MCF 10A (cell line): ENCODE results near the gene ATP6AP1. TPM values are rescaled to one million over a fixed set of nuclear protein-coding genes. Genes with fewer than 3 reads are reported as not detected.

ENCODE experiments used
- BruUV-seq: library from RNA; stranded (reverse); fragments of 400-500 nt; replicated peaks from 2 replicates; lab custom pipeline; 2021; lab: Mats Ljungman, UMichigan
- CTCF ChIA-PET: fragments of 300-600 bp; sonication (Branson Sonifier 250); formaldehyde crosslinking; extraction: SDS; loops from one replicate; lab custom pipeline; 2021; ENCODE audit warnings: antibody characterized with exemption, inconsistent platforms; lab: Yijun Ruan, JAX
- POLR2A ChIA-PET: fragments of 300-600, 350-650 bp; sonication (Branson Sonifier 250); formaldehyde crosslinking; extraction: SDS; loops from one replicate; lab custom pipeline; 2020; ENCODE audit warnings: antibody characterized with exemption, inconsistent platforms; lab: Yijun Ruan, JAX
- DNase-seq: peaks from one replicate; pipeline ENCODE4 v3.0.0-alpha.2; 2018; ENCODE audit not compliant: unreplicated experiment
- H3K27ac Mint-ChIP-seq: one replicate; pipeline ENCODE4 v1.8.0; 2022; ENCODE audit warnings: mild to moderate bottlenecking, low read depth, mixed read lengths; ENCODE audit not compliant: unreplicated experiment
- H3K27me3 Mint-ChIP-seq: one replicate; pipeline ENCODE4 v1.8.0; 2022; ENCODE audit warnings: mixed read lengths; ENCODE audit not compliant: insufficient read depth, unreplicated experiment
- H3K36me3 Mint-ChIP-seq: one replicate; pipeline ENCODE4 v1.8.0; 2022; ENCODE audit warnings: mild to moderate bottlenecking, moderate library complexity, mixed read lengths; ENCODE audit not compliant: insufficient read depth, unreplicated experiment
- H3K4me1 Mint-ChIP-seq: one replicate; pipeline ENCODE4 v1.8.0; 2022; ENCODE audit warnings: mixed read lengths; ENCODE audit not compliant: insufficient read depth, unreplicated experiment
- H3K4me3 Mint-ChIP-seq: one replicate; pipeline ENCODE4 v1.8.0; 2022; ENCODE audit warnings: mild to moderate bottlenecking, moderate library complexity, mixed read lengths; ENCODE audit not compliant: unreplicated experiment
- H3K9me3 Mint-ChIP-seq: one replicate; pipeline ENCODE4 v1.8.0; 2022; ENCODE audit warnings: mixed read lengths; ENCODE audit not compliant: unreplicated experiment
- intact Hi-C: fragments of 100-400 bp; cut with micrococcal nuclease; formaldehyde crosslinking; loops from 2 replicates; pipeline ENCODE4 v1.14.1; 2022
- total RNA-seq: library from RNA; stranded (reverse); gene quantifications from 2 replicates; pipeline ENCODE4 v1.2.3, GENCODE V29; 2022
- TF ChIP-seq, protein P1 (sequence below): fragments of 200-600 bp; IDR thresholded peaks from one replicate; pipeline ENCODE4 v1.8.0; 2022; ENCODE audit warnings: antibody characterized with exemption, mild to moderate bottlenecking; ENCODE audit not compliant: unreplicated experiment

Gene ATP6AP1
- total RNA-seq, 1 experiment from 2014 or later = 48.7 TPM

DNA sequence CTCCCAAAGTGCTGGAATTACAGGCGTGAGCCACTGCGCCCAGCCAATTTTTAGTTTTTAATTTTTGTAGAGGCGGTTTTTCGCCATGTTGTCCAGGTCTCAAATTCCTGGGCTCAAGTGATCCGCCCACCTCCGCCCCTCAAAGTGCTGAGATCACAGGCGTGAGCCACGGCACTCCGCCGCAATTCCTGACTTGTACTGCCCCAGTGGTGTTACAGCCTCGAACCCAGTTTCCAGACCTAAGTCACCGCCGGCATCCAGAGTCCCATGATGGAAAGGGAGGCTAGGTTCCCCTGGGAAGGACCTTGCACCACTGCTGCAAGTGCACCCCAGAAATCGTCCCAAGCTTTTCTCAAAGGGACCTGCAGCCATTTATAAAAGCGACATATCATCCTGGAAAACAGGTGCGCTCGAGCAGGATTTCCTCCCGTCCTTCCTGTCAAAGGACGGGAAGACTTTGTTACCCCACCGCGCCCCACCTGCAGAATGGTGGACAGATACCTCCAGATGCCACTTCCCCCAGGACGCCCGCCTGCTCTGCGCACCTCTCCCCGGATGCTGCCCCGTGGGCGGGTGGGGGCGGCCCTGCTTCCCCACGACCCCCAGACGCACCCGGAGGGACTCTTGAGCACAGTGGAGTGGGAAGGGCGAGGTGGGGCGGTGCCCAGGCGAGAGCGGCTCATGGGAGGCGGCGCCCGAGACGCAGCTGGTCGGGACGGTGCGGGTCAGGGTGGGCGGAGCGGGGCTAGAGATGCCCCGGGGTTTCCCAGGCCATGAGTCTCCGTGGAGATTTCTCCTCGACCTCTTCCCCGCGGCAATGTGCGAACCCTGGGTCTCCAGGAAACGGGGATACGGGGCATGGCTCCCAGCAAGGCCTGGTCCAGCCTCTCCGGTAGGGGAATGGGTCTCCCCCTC, 31.2 kb upstream of the ATP6AP1 start:
- Mint-ChIP-seq H3K9me3 (no peaks in the 10 kb centered on the region), H3K4me1 (peaks cover 5% of the 10 kb centered on the region), H3K36me3 (peaks cover 42% of the 10 kb centered on the region), H3K27me3 (no peaks in the 10 kb centered on the region), H3K27ac (peak overlapping the region; percentile 97), H3K4me3 (peak overlapping the region; percentile 92)
- TF ChIP-seq, protein P1, sequence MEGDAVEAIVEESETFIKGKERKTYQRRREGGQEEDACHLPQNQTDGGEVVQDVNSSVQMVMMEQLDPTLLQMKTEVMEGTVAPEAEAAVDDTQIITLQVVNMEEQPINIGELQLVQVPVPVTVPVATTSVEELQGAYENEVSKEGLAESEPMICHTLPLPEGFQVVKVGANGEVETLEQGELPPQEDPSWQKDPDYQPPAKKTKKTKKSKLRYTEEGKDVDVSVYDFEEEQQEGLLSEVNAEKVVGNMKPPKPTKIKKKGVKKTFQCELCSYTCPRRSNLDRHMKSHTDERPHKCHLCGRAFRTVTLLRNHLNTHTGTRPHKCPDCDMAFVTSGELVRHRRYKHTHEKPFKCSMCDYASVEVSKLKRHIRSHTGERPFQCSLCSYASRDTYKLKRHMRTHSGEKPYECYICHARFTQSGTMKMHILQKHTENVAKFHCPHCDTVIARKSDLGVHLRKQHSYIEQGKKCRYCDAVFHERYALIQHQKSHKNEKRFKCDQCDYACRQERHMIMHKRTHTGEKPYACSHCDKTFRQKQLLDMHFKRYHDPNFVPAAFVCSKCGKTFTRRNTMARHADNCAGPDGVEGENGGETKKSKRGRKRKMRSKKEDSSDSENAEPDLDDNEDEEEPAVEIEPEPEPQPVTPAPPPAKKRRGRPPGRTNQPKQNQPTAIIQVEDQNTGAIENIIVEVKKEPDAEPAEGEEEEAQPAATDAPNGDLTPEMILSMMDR = no peak
- intact Hi-C loops = loop anchor here (5.0 kb wide), 1 partner anchor 135 kb away; no protein-coding TSS in a partner anchor
- CTCF ChIA-PET = interaction anchor here (1.3 to 3.3 kb wide), 2 partner anchors 17 to 24 kb away, joined by 5 to 21 read pairs; partner anchors contain the start of gene FLNA
- peak; percentile 69 for DNase-seq
- POLR2A ChIA-PET = interaction anchor here (0.7 to 4.7 kb wide), 21 partner anchors 13 to 426 kb away, joined by 3 to 100 read pairs (median 7); partner anchors contain the start of genes ATP6AP1, DNASE1L1, EMD and FAM3A
- TSS peak; percentile 63 for BruUV-seq

DNA sequence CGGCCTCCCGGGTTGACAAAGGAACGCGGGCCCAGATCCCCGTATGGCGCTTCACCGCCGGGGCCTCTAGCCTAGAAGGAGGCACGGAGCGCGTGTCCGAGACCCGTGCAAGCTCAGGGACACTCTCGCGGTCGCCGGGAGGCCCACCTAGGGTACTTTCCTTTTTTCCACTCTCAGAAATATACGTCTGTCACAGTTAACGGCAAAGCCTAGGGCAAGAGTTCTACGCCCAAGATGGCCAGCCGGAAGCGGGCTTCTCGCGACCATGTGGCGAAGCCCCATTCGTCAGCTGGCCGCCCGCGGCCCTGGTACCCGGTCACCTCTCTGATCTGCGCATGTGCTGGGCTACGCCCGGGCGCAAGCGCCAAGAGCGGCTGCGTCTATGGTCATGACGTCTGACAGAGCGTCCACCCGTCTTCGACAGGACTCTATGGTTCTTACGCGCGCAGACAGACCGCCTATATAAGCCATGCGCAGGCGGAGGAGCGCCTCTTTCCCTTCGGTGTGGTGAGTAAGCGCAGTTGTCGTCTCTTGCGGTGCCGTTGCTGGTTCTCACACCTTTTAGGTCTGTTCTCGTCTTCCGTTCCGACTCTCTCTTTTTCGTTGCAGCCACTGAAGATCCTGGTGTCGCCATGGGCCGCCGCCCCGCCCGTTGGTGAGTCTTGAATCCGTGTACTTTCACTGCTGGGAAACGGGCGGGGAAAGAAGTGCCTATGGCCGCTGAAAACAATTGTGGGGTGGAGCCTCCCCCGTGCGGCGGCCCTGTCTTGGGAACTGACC, 30.4 kb upstream of the ATP6AP1 start, which contains the start of gene RPL10:
TSS of gene RPL10 (plus strand) at position 490 of the 780 bp plus-strand sequence. CDS start at position 633, 143 bp downstream.
- no TSS peak for BruUV-seq
- CTCF ChIA-PET = interaction anchor here (0.7 to 3.3 kb wide), 3 partner anchors 12 to 146 kb away, joined by 3 to 21 read pairs (median 4); partner anchors contain the start of gene FLNA
- Mint-ChIP-seq H3K9me3 (no peaks in the 10 kb centered on the region), H3K4me1 (peaks cover 5% of the 10 kb centered on the region), H3K27me3 (no peaks in the 10 kb centered on the region), H3K36me3 (peaks cover 50% of the 10 kb centered on the region), H3K4me3 (peak within 1 kb of the TSS; percentile 92), H3K27ac (peak within 1 kb of the TSS; percentile 97)
- DNase-seq = peak; percentile 93
- intact Hi-C loops = loop anchor here (5.0 kb wide), 1 partner anchor 134 kb away; no protein-coding TSS in a partner anchor
- TF ChIP-seq, protein P1 = no peak
- POLR2A ChIA-PET = interaction anchor here (0.6 to 4.7 kb wide), 24 partner anchors 12 to 427 kb away, joined by 3 to 100 read pairs (median 6); partner anchors contain the start of genes ATP6AP1, DNASE1L1, EMD and FAM3A

DNA sequence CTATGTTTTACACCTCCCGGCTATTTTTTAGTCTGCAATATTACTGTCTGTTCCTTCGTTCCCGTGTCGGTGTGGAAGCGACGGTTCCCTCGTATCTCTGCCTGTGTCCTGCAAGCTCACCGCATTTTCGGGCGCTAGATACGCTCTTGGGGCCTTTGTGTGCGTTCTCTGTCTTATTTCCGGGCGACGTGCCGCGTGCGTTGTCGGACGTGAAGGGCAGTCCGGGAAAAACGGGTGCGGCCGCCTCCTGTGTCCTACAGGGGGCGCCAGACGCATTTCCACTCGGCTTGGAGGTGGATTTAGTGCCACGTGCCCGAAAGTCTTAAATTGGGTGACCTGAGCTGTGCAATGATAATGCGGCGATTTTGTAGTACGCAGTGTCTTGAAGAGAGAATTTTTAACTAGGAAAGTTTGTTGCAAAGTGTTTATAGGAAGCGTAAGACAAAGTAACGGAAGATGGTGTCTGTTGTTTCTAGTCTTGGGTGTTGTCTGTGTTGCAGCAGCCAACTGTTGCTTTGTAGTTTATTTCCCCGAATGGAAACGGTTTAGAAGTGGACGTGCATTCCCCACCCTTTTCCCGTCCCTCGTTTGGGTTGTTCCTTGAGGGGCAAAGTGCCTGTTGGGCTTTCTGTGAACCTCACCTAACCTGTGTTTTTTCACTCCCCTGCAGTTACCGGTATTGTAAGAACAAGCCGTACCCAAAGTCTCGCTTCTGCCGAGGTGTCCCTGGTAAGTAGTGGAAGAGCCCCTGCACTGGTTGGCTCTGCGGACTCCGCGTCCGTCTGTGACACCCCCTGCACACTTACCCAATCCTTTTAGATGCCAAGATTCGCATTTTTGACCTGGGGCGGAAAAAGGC, 29.6 kb upstream of the ATP6AP1 start:
- BruUV-seq = TSS peak; percentile 72
- Mint-ChIP-seq H3K9me3 (no peaks in the 10 kb centered on the region), H3K4me1 (peaks cover 5% of the 10 kb centered on the region), H3K27me3 (no peaks in the 10 kb centered on the region), H3K27ac (peak overlapping the region; percentile 97), H3K4me3 (peak overlapping the region; percentile 92), H3K36me3 (peaks cover 51% of the 10 kb centered on the region)
- TF ChIP-seq, protein P1 = peak; percentile 42
- ChIA-PET POLR2A (interaction anchor here (0.6 to 4.7 kb wide), 24 partner anchors 11 to 428 kb away, joined by 3 to 100 read pairs (median 6); partner anchors contain the start of genes ATP6AP1, DNASE1L1, EMD and FLNA), CTCF (interaction anchor here (0.6 to 3.3 kb wide), 10 partner anchors 9 to 555 kb away, joined by 3 to 21 read pairs (median 4); partner anchors contain the start of gene FLNA)
- intact Hi-C loops = loop anchor here (5.0 kb wide), 1 partner anchor 133 kb away; no protein-coding TSS in a partner anchor
- peak; percentile 77 for DNase-seq
